ENCODE data around the gene ZFP82. TPM values are rescaled to one million over a fixed set of nuclear protein-coding genes. Genes with fewer than 3 reads are reported as not detected.

The ZFP82 gene
- total and polyA plus RNA-seq, 2 donors (not counting 3 experiments of a cell fraction or from before 2014, with no cell fraction given), result 1.8 to 3.9 TPM

GRCh38 chr19:36460046-36460445 lies 41.6 kb upstream of the ZFP82 start:
- Histone ChIP-seq H3K9me3 (replicated peaks; ENCODE audit: control insufficient read depth, insufficient read depth, low read length) (peaks cover 3% of the 10 kb centered on the region), H3K79me2 (ENCODE audit: control insufficient read depth, insufficient read depth, low read length) (no peaks in the 10 kb centered on the region), H4K20me1 (replicated peaks; ENCODE audit: control insufficient read depth, extremely low read depth, insufficient read depth, low read length) (no peaks in the 10 kb centered on the region), H3K4me1 (ENCODE audit: control insufficient read depth, extremely low read depth, insufficient read depth, low read length) (no peaks in the 10 kb centered on the region), H2AFZ (ENCODE audit: low read depth, low read length) (no peak overlapping the region), H3K4me2 (ENCODE audit: insufficient read depth, low read length) (no peak overlapping the region), H3K27me3 (ENCODE audit: control insufficient read depth in 2 of 2, insufficient read depth in 2 of 2, low read length in 2 of 2) (no peaks in the 10 kb centered on the region), H3K4me3 (replicated peaks in 1 of 3; ENCODE audit: insufficient read depth in 1 of 3, low read depth in 1 of 3, low read length in 3 of 3) (no peak overlapping the region), H3K27ac (ENCODE audit: insufficient read depth, low read depth, low read length) (no peak overlapping the region), H3K36me3 (ENCODE audit: control insufficient read depth in 2 of 2, extremely low read depth in 1 of 2, insufficient read depth in 2 of 2, low read length in 2 of 2) (no peaks in the 10 kb centered on the region), H3K9ac (replicated peaks; ENCODE audit: extremely low read depth, insufficient read depth, low read length) (no peak overlapping the region), H3K9me1 (replicated peaks; ENCODE audit: control insufficient read depth, extremely low read depth, insufficient read depth, low read length) (no peaks in the 10 kb centered on the region)
- intact Hi-C loops (cut with micrococcal nuclease), result no loop called here
- TF ChIP-seq GATA2 (IDR thresholded peaks at IDR 0.05; ENCODE audit: insufficient read depth, insufficient read length, low read depth, low read length), result no peak
- no peak for TF ChIP-seq POLR2A (IDR thresholded peaks at IDR 0.05; ENCODE audit: low read depth, low read length)
- no peak for TF ChIP-seq MYC (IDR thresholded peaks at IDR 0.05; ENCODE audit: low read depth, low read length)
- no peak for TF ChIP-seq CTCF (IDR thresholded peaks at IDR 0.05; ENCODE audit: extremely low read depth in 1 of 2, insufficient read depth in 1 of 2, low read depth in 1 of 2, low read length in 2 of 2)
- TF ChIP-seq JUN (IDR thresholded peaks at IDR 0.05; ENCODE audit: borderline replicate concordance, insufficient read depth, insufficient read length, low read depth), result no peak
- no peak for TF ChIP-seq FOS (IDR thresholded peaks at IDR 0.05; ENCODE audit: borderline replicate concordance, insufficient read depth, low read length)
- TF ChIP-seq POLR2AphosphoS5 (IDR thresholded peaks at IDR 0.05; ENCODE audit: insufficient read depth, low read depth, low read length), result no peak
- TF ChIP-seq EZH2 (IDR thresholded peaks at IDR 0.05; ENCODE audit: borderline replicate concordance, low read depth, low read length, severe bottlenecking), result no peak
- TF ChIP-seq MAX (IDR thresholded peaks at IDR 0.05; ENCODE audit: insufficient read depth, insufficient read length), result no peak
- ChIA-PET POLR2A (no interaction called here), CTCF (no interaction called here)
- dilution Hi-C loops (cut with MboI; ENCODE audit: extremely low pct_ligation_motif_present, low sequenced_read_pairs), result no loop called here
- no peak for DNase-seq (ENCODE audit: low read depth, low spot score)
- FAIRE-seq, result no peak
- no TSS peak for BruUV-seq (replicated peaks)

All from endothelial cell of umbilical vein (primary cell).